Stimulated activated CD4-positive, alpha-beta T cell treated with anti-CD3 and anti-CD28 coated beads, Interleukin-1b, Interleukin-23, amount 100 ng/mL, for 24 hours (primary cell): ENCODE results near the gene WDR35.

Experiments
- DNase-seq, 4 experiments: peaks; one replicate each; pipeline ENCODE4 v3.0.0-alpha.2; 2020; ENCODE audit warnings: low read depth in 4 of 4, low spot score in 1 of 4

The WDR35 gene

GRCh38 chr2:20011276-20012031, 21.5 kb upstream of the WDR35 start:
- DNase-seq, result no peak

GRCh38 chr2:20008703-20009102, 18.8 kb upstream of the WDR35 start:
- no peak for DNase-seq

GRCh38 chr2:20005891-20006470, 16.1 kb upstream of the WDR35 start:
- no peak for DNase-seq

GRCh38 chr2:20005067-20005627, 15.2 kb upstream of the WDR35 start:
- no peak for DNase-seq

GRCh38 chr2:20001361-20001863, 11.5 kb upstream of the WDR35 start:
- no peak for DNase-seq

GRCh38 chr2:19993731-19994130, 3.8 kb upstream of the WDR35 start:
- no peak for DNase-seq

GRCh38 chr2:19991895-19992294, 2.0 kb upstream of the WDR35 start:
- DNase-seq, result no peak

- no peak for DNase-seq
Observed at GRCh38 chr2:19990416-19990728, 467 bp upstream of the WDR35 start.

GRCh38 chr2:19989342-19989666, 601 bp downstream of the WDR35 start:
- no peak for DNase-seq

- no peak for DNase-seq
Observed at GRCh38 chr2:19988600-19988999, 1.3 kb downstream of the WDR35 start.

- DNase-seq, result no peak
Observed at GRCh38 chr2:19987936-19988335, 2.0 kb downstream of the WDR35 start.

- no peak for DNase-seq
Observed at GRCh38 chr2:19982268-19982667, 7.6 kb downstream of the WDR35 start.

- DNase-seq, result no peak
Observed at GRCh38 chr2:19979932-19980331, 10.0 kb downstream of the WDR35 start.

- DNase-seq, result no peak
Observed at GRCh38 chr2:19973466-19973865, 16.4 kb downstream of the WDR35 start.

- no peak for DNase-seq
Observed at GRCh38 chr2:19971691-19972090, 18.2 kb downstream of the WDR35 start.

- DNase-seq, result no peak
Observed at GRCh38 chr2:19963386-19963785, 26.5 kb downstream of the WDR35 start.

- peak in 2 of 4 experiments; percentile 4 to 12 for DNase-seq
Observed at GRCh38 chr2:19955544-19956422, 34.1 kb downstream of the WDR35 start.

GRCh38 chr2:19949071-19949470, 40.8 kb downstream of the WDR35 start:
- DNase-seq, result no peak

- DNase-seq, result no peak
Observed at GRCh38 chr2:19947184-19947940, 42.5 kb downstream of the WDR35 start.

- no peak for DNase-seq
Observed at GRCh38 chr2:19944205-19944845, 45.6 kb downstream of the WDR35 start.

GRCh38 chr2:19943189-19943588, 46.7 kb downstream of the WDR35 start:
- DNase-seq, result no peak
